Measurements from ENCODE around the gene FAM20B. TPM values are rescaled to one million over a fixed set of nuclear protein-coding genes. Genes with fewer than 3 reads are reported as not detected.

FAM20B gene
- total and polyA plus RNA-seq, 7 donors, result 7.4 to 51.0 (median 36.3) TPM

DNA sequence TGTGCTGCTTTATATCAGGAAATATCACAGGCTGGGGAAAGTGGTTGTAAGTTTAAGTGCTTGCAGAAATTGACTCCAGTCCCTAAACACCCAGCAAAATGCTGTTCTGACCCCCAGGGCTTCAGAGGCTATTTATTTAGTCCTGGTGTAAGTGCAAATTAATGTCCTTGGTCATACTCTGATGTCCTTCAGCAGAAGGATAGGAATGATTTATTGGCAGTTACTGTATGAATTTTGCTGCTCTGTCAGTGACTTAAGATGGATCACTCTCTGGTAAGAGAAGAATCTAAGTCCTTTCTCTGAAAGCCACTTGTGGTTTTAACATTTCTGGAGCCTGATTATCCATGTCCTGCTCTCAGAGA, 21.9 kb downstream of the FAM20B start:
- TF ChIP-seq, protein P1, sequence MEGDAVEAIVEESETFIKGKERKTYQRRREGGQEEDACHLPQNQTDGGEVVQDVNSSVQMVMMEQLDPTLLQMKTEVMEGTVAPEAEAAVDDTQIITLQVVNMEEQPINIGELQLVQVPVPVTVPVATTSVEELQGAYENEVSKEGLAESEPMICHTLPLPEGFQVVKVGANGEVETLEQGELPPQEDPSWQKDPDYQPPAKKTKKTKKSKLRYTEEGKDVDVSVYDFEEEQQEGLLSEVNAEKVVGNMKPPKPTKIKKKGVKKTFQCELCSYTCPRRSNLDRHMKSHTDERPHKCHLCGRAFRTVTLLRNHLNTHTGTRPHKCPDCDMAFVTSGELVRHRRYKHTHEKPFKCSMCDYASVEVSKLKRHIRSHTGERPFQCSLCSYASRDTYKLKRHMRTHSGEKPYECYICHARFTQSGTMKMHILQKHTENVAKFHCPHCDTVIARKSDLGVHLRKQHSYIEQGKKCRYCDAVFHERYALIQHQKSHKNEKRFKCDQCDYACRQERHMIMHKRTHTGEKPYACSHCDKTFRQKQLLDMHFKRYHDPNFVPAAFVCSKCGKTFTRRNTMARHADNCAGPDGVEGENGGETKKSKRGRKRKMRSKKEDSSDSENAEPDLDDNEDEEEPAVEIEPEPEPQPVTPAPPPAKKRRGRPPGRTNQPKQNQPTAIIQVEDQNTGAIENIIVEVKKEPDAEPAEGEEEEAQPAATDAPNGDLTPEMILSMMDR (IDR thresholded peaks at IDR 0.05), result no peak
- no peak for TF ChIP-seq POLR2AphosphoS5 (IDR thresholded peaks at IDR 0.05)
- no peak for TF ChIP-seq POLR2A (IDR thresholded peaks at IDR 0.05)
- TF ChIP-seq EP300 (IDR thresholded peaks at IDR 0.05), result no peak
- Histone ChIP-seq H3K4me3 (no peak overlapping the region), H3K27me3 (no peaks in the 10 kb centered on the region), H3K4me1 (peaks cover 0 to 19% (median 8%) of the 10 kb centered on the region in 4 donors), H3K9me3 (no peaks in the 10 kb centered on the region), H3K36me3 (peaks cover 0 to 3% (median 0%) of the 10 kb centered on the region in 4 donors), H3K27ac (no peak overlapping the region)
- DNase-seq, result no peak
- intact Hi-C loops (cut with DNase I), result no loop called here

DNA sequence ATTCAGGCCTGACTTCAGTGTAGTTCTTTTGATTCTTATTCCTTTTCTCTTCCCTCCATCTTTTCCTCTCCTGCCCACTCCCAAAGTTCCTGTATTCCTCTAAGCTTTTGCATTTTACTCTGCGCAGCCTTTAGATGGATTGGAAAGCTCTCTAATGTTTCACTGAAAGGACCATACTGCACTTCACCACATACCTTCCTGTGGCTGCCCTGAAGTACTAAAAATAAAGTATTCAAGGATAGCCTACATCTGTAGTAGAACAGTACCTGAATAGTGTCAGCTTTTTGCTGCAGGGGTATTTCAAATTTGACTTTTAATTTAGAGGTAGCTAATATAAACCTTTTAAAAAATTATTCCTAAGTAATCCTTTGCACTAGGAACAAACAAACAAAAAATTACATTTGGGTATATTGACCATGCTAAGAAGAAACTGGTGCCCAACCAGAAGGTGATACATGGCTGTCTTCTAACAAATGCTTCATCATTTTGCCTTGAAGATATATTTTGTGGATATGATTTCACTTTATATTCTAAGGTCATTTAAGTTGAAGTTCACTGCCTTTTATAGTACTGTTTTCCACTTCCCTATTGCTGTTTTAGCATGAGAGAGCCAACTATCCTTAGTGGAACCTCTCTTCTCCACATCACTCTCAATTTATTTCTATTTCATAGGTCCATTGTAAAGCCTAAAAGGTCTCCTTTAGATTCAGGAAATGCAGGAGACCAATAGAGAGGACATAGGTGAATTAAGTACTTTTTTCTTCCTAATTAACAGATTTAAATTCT, 22.8 kb downstream of the FAM20B start:
- no peak overlapping the region for H3K4me3 ChIP-seq
- TF ChIP-seq, protein P1 (IDR thresholded peaks at IDR 0.05), result no peak
- no peak for TF ChIP-seq POLR2AphosphoS5 (IDR thresholded peaks at IDR 0.05)
- H3K36me3 ChIP-seq, result peaks cover 0 to 3% (median 0%) of the 10 kb centered on the region in 4 donors
- H3K9me3 ChIP-seq, result no peaks in the 10 kb centered on the region
- intact Hi-C loops (cut with DNase I), result no loop called here
- H3K27me3 ChIP-seq, result no peaks in the 10 kb centered on the region
- peaks cover 0 to 19% (median 8%) of the 10 kb centered on the region in 4 donors for H3K4me1 ChIP-seq
- H3K27ac ChIP-seq, result no peak overlapping the region
- DNase-seq, result no peak
- WGBS, 2 donors, result 95 to 97% methylated on average over 1 of the region's 1 CpG

DNA sequence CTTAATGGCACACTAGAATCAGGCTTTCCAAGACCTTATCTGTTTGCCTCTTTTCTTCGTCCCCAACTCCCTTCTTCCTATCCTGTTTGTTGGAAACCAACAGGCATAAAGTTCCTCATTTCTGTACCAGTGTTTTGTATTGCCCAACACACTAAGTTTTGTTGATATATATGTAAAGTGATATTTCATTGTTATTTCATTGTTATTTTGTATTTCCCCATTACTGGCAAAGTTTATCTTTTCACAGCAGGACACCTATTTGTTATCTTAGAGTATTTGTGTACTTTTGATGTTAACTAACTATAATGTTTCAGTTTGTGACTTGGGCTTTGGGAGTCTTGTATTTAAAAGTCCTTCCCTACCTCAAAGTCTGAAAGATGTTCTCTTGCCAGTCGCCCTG, 27.1 kb downstream of the FAM20B start:
- no peak for DNase-seq
- WGBS, 2 donors, result 89 to 97% methylated on average over 2 of the region's 2 CpGs

DNA sequence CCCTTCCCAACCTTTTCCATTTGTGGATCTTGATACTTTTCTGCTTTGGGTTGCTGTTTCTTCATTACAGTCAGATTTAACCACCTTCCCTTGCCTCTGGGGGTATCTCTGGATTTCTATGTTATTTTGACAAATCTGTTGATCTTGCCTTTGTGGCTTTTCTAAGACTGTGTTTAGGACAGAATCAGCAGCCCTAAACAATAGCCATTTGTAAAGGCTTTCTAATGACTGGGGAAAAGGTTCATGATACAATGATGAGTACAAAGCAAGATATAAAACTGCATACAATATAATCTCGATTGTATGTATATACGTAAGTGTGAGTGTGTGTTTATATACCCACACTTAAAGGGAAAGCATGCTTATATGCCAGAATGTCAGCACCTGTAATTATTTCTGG, 27.8 kb downstream of the FAM20B start:
- no peaks in the 10 kb centered on the region for H3K27me3 ChIP-seq
- intact Hi-C loops (cut with DNase I), result no loop called here
- no peak overlapping the region for H3K4me3 ChIP-seq
- peaks cover 0 to 27% (median 0%) of the 10 kb centered on the region in 4 donors for H3K36me3 ChIP-seq
- H3K27ac ChIP-seq, result no peak overlapping the region
- 28 to 81% methylated on average over 2 of the region's 2 CpGs for WGBS, 2 donors
- TF ChIP-seq, protein P1 (IDR thresholded peaks at IDR 0.05), result no peak
- TF ChIP-seq POLR2AphosphoS5 (IDR thresholded peaks at IDR 0.05), result no peak
- TF ChIP-seq EP300 (IDR thresholded peaks at IDR 0.05), result no peak
- TF ChIP-seq POLR2A (IDR thresholded peaks at IDR 0.05), result no peak
- no peak for DNase-seq
- no peaks in the 10 kb centered on the region for H3K9me3 ChIP-seq
- peaks cover 0 to 8% (median 5%) of the 10 kb centered on the region in 4 donors for H3K4me1 ChIP-seq

More for the DNA sequence above, 27.1 kb downstream of the FAM20B start:
- intact Hi-C loops (cut with DNase I), result no loop called here
- no peak overlapping the region for H3K27ac ChIP-seq
- peaks cover 0 to 27% (median 0%) of the 10 kb centered on the region in 4 donors for H3K36me3 ChIP-seq
- H3K4me1 ChIP-seq, result peaks cover 0 to 9% (median under 1%) of the 10 kb centered on the region in 4 donors
- H3K4me3 ChIP-seq, result no peak overlapping the region
- no peak for TF ChIP-seq POLR2AphosphoS5 (IDR thresholded peaks at IDR 0.05)
- TF ChIP-seq EP300 (IDR thresholded peaks at IDR 0.05), result no peak
- no peak for TF ChIP-seq POLR2A (IDR thresholded peaks at IDR 0.05)
- TF ChIP-seq, protein P1 (IDR thresholded peaks at IDR 0.05), result no peak
- no peaks in the 10 kb centered on the region for H3K27me3 ChIP-seq
- no peaks in the 10 kb centered on the region for H3K9me3 ChIP-seq

All from sigmoid colon (tissue), 7 donors.